ENCODE measurements around the gene MOV10.
A peak's percentile ranks its signal among the peaks of the same experiment; 100 is the strongest.
"Not testable (repeated sequence)": the region's sequence is repeated elsewhere in the genome, so short reads cannot be mapped to it uniquely, and the experiment has no call there.

MOV10 gene, protein sequence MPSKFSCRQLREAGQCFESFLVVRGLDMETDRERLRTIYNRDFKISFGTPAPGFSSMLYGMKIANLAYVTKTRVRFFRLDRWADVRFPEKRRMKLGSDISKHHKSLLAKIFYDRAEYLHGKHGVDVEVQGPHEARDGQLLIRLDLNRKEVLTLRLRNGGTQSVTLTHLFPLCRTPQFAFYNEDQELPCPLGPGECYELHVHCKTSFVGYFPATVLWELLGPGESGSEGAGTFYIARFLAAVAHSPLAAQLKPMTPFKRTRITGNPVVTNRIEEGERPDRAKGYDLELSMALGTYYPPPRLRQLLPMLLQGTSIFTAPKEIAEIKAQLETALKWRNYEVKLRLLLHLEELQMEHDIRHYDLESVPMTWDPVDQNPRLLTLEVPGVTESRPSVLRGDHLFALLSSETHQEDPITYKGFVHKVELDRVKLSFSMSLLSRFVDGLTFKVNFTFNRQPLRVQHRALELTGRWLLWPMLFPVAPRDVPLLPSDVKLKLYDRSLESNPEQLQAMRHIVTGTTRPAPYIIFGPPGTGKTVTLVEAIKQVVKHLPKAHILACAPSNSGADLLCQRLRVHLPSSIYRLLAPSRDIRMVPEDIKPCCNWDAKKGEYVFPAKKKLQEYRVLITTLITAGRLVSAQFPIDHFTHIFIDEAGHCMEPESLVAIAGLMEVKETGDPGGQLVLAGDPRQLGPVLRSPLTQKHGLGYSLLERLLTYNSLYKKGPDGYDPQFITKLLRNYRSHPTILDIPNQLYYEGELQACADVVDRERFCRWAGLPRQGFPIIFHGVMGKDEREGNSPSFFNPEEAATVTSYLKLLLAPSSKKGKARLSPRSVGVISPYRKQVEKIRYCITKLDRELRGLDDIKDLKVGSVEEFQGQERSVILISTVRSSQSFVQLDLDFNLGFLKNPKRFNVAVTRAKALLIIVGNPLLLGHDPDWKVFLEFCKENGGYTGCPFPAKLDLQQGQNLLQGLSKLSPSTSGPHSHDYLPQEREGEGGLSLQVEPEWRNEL

DNA sequence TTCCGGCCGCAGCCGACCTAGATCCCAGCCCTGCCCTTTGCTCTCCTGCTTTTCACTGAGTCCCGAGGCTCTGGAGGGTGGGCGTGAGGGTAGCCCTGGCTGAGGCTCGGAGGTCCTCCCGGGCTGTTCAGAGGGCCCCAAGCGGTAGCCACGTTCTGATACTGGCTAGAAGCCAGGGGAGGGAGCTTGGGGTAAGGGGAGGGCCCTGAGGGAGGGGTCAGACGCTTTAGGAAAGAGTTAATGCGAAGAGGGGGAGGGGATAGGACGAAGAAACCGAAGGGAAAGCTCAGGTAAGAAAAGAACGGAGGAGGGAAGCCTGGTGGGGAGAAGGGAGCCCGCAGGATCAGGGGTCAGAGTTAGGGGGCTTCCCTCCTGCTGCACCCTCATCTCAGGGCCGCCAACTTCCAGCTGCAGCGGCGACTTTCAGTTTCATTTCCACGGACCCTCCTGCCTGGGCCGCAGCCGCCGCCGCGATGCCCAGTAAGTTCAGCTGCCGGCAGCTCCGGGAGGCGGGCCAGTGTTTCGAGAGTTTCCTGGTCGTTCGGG lies at the start of gene MOV10:
Gene MOV10 (plus strand): TSS at position 220 of the 546 bp plus-strand sequence. CDS start 254 bp downstream, at position 474.
- DNase-seq (ENCODE audit: low spot score) = peak; percentile 78

DNA sequence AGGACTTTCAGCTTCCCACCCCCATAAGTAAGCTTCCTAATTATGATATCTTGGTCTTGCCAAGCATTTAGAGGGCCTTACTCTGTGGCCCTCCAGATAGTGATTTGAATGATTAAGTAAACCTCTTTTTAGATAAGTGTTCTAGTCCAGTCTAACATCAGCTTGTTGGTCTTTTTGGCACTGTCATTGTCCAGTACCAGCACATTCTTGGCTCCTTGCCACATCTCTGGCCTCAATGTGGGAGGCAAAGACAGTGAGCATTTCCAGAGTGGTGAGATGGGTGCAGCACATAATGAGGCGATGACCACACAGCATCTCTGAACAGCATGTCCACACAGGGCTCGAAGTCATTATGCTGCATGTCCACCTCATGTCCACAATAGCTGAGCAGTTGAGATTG lies 48.8 kb upstream of the MOV10 start:
- DNase-seq (ENCODE audit: low spot score) = no peak

GRCh38 chr1:112626193-112626592 lies 48.3 kb upstream of the MOV10 start:
- no peak for DNase-seq (ENCODE audit: low spot score)

GRCh38 chr1:112626887-112627286 lies 47.6 kb upstream of the MOV10 start:
- no peak for DNase-seq (ENCODE audit: low spot score)

DNA sequence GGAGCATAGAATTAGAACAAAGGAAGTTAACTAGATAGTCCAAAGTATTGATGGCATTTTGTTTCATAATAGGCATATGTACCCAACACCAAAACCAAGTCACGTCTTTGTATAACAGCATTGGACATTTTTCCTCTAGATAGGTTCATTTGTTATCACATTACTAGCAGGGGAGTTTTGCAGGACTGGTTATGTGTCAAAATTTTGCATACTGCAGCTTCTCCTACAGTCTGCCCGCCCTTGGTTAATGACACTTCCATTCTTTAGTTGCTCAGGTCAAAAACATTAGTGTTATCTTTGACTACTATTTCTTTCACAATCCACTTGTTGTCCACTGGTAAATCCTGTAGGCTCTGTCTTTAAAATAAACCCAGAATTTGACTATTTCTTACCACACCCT lies 45.9 kb upstream of the MOV10 start:
- no peak for DNase-seq (ENCODE audit: low spot score)

DNA sequence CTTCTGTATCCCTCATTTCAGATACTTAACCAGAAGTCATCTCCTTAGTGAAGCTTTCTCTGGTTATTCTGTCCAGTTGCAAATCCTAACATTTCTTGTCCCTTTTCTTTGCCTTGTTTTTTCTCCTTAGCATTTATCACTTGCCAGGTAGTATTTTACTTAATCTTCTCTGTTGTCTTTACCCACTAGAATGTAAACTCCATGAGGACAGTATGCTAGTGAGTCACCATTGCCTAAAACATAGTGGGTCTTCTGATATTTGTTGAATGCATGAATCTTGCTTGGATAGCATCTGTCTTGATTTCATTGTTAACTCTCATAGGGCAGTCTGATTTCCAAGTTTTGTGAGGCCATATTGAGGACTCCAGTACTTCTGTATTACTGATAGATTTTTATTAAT lies 45.2 kb upstream of the MOV10 start:
- no peak for DNase-seq (ENCODE audit: low spot score)

GRCh38 chr1:112633628-112634027 lies 40.8 kb upstream of the MOV10 start:
- no peak for DNase-seq (ENCODE audit: low spot score)

DNA sequence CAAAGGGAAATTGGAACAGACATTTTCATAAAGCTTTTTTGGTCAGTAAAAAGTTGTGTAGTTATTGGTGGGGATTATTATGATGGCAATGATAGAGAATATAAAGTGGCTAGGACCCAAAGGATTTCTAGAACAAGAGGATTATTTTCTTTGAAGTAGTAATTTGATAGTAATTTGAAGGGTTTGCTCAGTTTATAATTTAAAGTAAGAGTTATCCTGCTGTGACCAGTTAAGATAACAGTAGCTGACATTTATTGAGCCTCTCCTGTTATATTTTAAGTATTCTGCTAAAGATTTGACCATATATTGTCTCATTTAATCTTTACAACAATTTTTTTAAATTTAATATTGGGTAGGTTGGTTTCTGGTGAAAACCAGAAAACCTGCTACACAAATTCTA lies 40.1 kb upstream of the MOV10 start:
- no peak for DNase-seq (ENCODE audit: low spot score)

GRCh38 chr1:112636056-112636455 lies 38.4 kb upstream of the MOV10 start:
- no peak for DNase-seq (ENCODE audit: low spot score)

GRCh38 chr1:112636597-112637253 lies 37.7 kb upstream of the MOV10 start:
- no peak for DNase-seq (ENCODE audit: low spot score)

DNA sequence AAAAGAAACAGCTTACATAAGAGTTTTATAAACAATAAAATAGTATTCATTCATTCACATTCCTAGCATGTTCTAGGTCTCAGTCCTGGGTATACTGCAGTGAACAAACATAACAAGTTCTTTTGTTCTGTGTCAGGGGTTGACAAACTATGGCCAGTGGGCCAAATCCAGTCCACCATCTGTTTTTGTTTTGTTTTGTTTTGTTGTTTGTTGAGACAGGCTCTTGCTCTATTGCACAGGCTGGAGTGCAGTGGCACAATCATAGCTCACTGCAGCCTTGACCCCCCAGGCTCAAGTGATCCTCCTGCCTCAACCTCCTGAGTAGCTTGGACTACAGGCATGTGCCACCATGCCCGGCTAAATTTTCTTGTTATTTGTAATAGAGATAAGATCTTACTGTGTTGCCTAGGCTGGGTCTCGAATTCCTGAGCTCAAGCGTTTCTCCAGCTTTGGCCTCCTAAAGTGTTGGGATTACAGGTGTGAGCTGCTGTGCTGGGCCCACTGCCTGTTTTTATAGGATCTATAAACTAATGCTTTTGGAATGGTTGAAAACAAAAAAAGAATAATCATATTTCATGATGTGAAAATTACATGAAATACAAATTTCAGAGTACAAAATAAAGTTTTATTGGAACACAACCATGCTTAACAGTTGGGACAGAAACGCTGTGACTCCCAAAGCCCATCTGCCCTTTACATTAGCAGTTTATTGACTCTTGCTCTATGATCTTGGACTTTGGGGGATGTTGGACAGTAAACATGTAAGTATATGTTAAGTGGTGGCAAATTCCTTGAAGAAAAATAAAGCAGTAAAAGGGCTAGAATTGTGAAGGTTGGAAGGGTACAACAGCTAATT lies 37.0 kb upstream of the MOV10 start:
- DNase-seq (ENCODE audit: low spot score) = no peak

DNA sequence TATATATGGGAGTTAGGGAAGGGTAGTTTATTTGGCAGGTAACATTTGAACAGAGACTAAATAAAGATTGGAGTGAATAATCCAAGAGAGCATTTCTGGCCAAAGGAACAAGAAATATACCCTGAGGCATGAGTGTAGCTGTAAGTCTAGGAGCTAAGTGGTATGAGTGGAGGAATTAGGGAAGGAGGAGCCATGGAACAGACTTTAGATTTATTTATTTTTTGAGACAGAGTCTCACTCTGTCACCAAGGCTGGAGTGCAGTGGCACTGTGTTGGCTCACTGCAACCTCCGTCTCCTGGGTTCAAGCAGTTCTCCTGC lies 36.4 kb upstream of the MOV10 start:
- DNase-seq (ENCODE audit: low spot score) = no peak

DNA sequence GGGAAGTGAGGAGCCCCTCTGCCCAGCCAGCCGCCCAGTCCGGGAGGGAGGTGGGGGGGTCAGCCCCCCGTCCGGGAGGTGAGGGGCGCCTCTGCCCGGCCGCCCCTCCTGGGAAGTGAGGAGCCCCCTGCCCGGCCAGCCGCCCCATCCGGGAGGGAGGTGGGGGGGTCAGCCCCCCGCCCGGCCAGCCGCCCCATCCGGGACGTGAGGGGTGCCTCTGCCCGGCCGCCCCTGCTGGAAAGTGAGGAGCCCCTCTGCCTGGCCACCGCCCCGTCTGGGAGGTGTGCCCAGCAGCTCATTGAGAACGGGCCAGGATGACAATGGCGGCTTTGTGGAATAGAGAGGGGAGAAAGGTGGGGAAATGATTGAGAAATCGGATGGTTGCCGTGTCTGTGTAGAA lies 34.0 kb upstream of the MOV10 start:
- DNase-seq (ENCODE audit: low spot score) = not testable (repeated sequence)

- DNase-seq (ENCODE audit: low spot score) = no peak
Measured at GRCh38 chr1:112643080-112643479, 31.4 kb upstream of the MOV10 start.

DNA sequence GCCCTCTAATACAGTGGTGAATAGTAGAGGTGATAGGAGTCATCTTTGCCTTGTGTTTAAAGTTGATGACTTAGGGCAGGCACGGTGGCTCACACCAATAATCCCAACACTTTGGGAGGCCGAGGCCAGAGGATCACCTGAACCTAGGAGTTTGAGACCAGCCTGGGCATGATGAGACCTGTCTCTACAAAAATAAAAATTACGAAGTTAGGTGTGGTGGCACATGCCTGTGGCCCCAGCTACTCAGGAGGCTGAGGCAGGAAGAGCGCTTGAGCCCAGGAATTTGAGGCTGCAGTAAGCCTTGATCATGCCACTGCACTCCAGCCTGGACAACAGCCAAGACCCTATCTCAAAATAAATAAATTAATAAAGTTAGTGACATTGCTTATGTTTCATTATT lies 28.2 kb upstream of the MOV10 start:
- DNase-seq (ENCODE audit: low spot score) = no peak

- DNase-seq (ENCODE audit: low spot score) = no peak
Measured at GRCh38 chr1:112651205-112651604, 23.3 kb upstream of the MOV10 start.

- DNase-seq (ENCODE audit: low spot score) = no peak
Measured at GRCh38 chr1:112665857-112666256, 8.6 kb upstream of the MOV10 start.

DNA sequence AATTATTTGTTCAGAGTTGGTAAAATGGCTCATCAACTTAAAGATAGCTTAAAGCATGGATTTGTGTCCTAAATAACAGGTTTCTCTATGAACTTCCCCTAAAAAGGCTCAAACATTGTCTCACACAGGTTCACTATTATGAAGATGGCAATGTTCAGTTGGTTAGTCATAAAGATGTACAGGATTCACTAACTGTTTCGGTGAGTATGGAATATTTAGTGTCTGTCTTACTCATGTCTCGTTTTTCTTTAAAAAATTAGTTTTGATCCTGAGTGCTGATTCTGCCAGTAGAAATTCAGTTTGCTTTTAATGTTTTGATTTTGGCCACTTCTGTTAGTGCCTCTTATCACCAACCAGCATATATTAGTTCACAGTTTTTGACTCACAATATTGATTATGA lies 7.5 kb upstream of the MOV10 start:
- no peak for DNase-seq (ENCODE audit: low spot score)

DNA sequence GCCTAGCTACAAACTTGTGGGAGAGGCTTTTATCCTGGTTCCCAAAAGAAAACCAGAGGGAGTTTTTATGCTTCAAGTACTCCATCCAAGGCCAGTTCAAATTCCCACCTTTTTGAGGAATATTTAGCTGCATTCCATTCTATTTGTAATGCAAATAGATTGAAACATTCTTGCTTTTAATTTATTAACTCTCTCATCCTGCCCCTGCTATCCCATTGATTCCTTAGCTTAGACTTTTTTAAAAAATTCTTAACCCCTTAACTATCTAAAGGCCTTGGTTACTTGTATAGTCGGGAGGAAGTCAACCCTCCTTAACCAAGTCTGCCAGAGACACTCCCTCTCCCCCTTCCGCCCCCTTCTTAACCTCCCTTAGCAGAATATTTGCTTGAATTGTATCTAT lies 2.5 kb upstream of the MOV10 start:
- no peak for DNase-seq (ENCODE audit: low spot score)

- DNase-seq (ENCODE audit: low spot score) = peak; percentile 43
Measured at GRCh38 chr1:112672842-112673241, 1.6 kb upstream of the MOV10 start.

All from NAMALWA (cell line).